ENCODE results near the gene IL1RL1.

DNA sequence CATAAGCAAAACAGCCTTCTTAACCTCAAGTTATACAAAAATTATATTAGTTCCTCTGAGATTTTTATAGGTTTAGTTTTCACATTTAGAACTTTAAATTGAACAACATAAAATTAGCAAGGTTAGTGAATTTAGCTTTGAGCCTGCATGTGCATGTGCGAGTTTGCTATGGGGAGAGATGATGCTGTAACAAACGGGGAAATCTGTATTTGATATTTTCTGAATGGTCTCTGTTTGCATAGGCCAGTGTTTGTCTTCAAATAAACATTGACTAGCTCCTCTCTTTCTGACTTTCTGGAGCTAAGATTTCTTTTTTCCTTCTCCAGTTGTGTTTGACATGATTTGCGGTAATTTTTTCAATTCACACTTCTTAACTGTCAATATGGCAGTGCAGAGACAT is 80.7 kb downstream of the IL1RL1 start:
- TF ChIP-seq CTCF (IDR thresholded peaks at IDR 0.05; ENCODE audit: low read length) (no peak), EZH2 (IDR thresholded peaks at IDR 0.05; ENCODE audit: borderline replicate concordance, low read length) (no peak)

Measured in OCI-LY1 (cell line).